ENCODE data around the gene IFT22.

Gene IFT22

GRCh38 chr7:101315336-101315735 is 6.3 kb downstream of the IFT22 start:
- TF ChIP-seq CTCF (IDR thresholded peaks at IDR 0.05; ENCODE audit: borderline replicate concordance, control extremely low read depth, extremely low read depth, insufficient read depth, missing control alignments), result peak; percentile 8
- in situ Hi-C loops (cut with MboI; ENCODE audit: low sequenced_read_pairs, unreplicated experiment), result no loop called here
- peak; percentile 63 for DNase-seq (ENCODE audit: low spot score)

GRCh38 chr7:101308245-101309085 is 13.1 kb downstream of the IFT22 start:
- DNase-seq (ENCODE audit: low spot score), result peak; percentile 44
- TF ChIP-seq CTCF (IDR thresholded peaks at IDR 0.05; ENCODE audit: borderline replicate concordance, control extremely low read depth, extremely low read depth, insufficient read depth, missing control alignments), result no peak
- in situ Hi-C loops (cut with MboI; ENCODE audit: low sequenced_read_pairs, unreplicated experiment), result no loop called here

GRCh38 chr7:101306307-101306706 is 15.3 kb downstream of the IFT22 start:
- in situ Hi-C loops (cut with MboI; ENCODE audit: low sequenced_read_pairs, unreplicated experiment), result no loop called here
- TF ChIP-seq CTCF (IDR thresholded peaks at IDR 0.05; ENCODE audit: borderline replicate concordance, control extremely low read depth, extremely low read depth, insufficient read depth, missing control alignments), result no peak
- DNase-seq (ENCODE audit: low spot score), result no peak

- in situ Hi-C loops (cut with MboI; ENCODE audit: low sequenced_read_pairs, unreplicated experiment), result no loop called here
- TF ChIP-seq CTCF (IDR thresholded peaks at IDR 0.05; ENCODE audit: borderline replicate concordance, control extremely low read depth, extremely low read depth, insufficient read depth, missing control alignments), result no peak
- no peak for DNase-seq (ENCODE audit: low spot score)
These were observed 18.4 kb downstream of the IFT22 start for GRCh38 chr7:101303102-101303701.

- in situ Hi-C loops (cut with MboI; ENCODE audit: low sequenced_read_pairs, unreplicated experiment), result no loop called here
- no peak for TF ChIP-seq CTCF (IDR thresholded peaks at IDR 0.05; ENCODE audit: borderline replicate concordance, control extremely low read depth, extremely low read depth, insufficient read depth, missing control alignments)
- no peak for DNase-seq (ENCODE audit: low spot score)
These were observed 18.9 kb downstream of the IFT22 start for GRCh38 chr7:101302641-101303101.

- no peak for TF ChIP-seq CTCF (IDR thresholded peaks at IDR 0.05; ENCODE audit: borderline replicate concordance, control extremely low read depth, extremely low read depth, insufficient read depth, missing control alignments)
- DNase-seq (ENCODE audit: low spot score), result no peak
- in situ Hi-C loops (cut with MboI; ENCODE audit: low sequenced_read_pairs, unreplicated experiment), result no loop called here
These were observed 20.9 kb downstream of the IFT22 start for GRCh38 chr7:101300465-101301376.

All from GM13976 (cell line).